Measurements from ENCODE around the gene HSF4.

The HSF4 gene

DNA sequence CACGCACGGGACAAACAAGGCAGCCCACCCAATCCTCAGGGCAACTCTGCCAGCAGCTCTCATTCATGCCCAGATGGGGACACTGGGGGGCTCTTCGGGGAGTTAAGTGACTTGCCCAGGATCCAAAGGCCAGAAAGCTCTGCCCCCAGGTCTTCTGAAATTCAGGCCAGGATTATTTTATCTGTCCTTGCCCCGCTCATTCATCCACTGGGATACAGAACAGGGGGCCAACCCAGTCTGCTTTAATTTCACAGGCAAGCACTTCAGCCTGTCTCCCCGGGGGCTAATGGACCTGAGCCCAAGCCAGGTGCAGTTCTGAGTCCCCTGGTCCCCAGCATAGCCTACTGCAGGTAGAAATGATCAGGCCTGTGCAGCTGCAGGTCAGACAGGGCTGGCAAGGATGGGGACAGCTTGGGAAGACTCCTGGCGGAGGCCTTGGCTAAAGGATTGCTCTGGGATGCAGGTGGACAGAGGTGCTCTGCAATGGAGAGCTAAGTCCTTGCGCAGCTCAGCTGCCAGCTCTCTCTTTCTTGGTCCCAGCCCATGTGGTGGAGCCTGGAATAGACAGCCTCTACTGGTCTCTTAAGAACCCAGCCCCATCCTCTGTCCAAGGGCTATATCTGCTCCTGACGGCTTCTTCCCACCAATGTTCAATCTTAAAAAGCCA lies 13.0 kb upstream of the HSF4 start:
- H3K36me3 ChIP-seq (ENCODE audit: insufficient read depth, low read depth, low read length), result peaks cover 21% of the 10 kb centered on the region; the same call in 1 of the 2 replicates
- peak overlapping the region; percentile 65; the same call in 1 of the 2 replicates for H3K9ac ChIP-seq (ENCODE audit: low read depth, low read length)
- no peaks in the 10 kb centered on the region for H3K9me3 ChIP-seq (ENCODE audit: insufficient read depth, low read depth, low read length)
- H3K27me3 ChIP-seq (ENCODE audit: insufficient read depth, low read length), result peaks cover 79% of the 10 kb centered on the region
- peaks cover 4% of the 10 kb centered on the region; the same call in 1 of the 2 replicates for H3K4me1 ChIP-seq (ENCODE audit: insufficient read depth, low read length)
- peak overlapping the region; percentile 79 for H3K4me3 ChIP-seq (ENCODE audit: low read length)
- no peak overlapping the region for H3K27ac ChIP-seq (ENCODE audit: low read length)

GRCh38 chr16:67154578-67155294 lies 9.8 kb upstream of the HSF4 start:
- peak overlapping the region; percentile 52; the same call in 1 of the 2 replicates for H3K4me3 ChIP-seq (ENCODE audit: low read length)
- peaks cover 100% of the 10 kb centered on the region for H3K27me3 ChIP-seq (ENCODE audit: insufficient read depth, low read length)

DNA sequence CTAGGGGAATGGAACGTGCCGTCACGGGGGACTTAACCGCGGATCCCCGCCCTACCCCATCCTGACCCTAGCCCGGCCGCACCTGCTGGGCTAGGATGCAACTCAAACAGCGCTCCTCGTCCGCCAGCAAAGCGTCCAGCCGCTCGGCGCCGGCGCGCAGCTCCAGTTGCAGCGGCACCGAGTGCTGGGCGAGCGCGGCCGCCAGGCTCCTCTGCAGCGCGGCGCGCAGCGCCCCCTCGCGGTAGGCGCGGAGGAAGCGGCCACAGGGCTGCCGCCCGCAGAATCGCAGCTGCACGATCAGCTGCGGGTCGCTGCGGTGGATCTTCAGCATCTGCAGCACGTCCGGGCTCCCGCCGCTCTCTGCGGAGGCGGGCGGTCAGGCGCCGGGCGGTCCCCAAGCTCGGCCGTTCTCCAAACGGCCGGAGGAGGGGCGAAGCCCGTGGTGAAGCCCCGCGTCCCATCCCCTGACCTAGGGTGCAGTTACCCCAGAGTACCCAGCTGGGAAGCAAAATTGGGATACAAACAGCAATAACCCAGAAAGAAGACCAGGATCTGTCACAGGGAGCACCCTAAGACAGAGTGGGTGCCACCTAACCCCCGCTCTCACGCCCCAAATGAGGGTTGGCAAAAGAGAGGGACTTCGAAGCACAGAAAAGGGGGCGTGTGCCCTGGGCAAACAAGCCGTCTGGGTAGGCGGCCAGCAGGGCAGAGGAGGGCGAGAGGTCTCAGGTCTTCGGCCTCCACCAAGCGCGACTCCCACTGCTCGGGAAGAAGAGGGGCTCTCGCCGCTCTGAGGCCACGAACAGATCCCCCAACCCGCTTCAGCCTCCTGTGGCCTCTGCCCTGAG lies 9.0 kb upstream of the HSF4 start:
- H3K9ac ChIP-seq (ENCODE audit: low read depth, low read length), result no peak overlapping the region
- peaks cover 100% of the 10 kb centered on the region for H3K27me3 ChIP-seq (ENCODE audit: insufficient read depth, low read length)
- H3K4me1 ChIP-seq (ENCODE audit: insufficient read depth, low read length), result peaks cover 4% of the 10 kb centered on the region; the same call in 1 of the 2 replicates
- H3K4me3 ChIP-seq (ENCODE audit: low read length), result peak overlapping the region; percentile 52; the same call in 1 of the 2 replicates
- no peaks in the 10 kb centered on the region for H3K36me3 ChIP-seq (ENCODE audit: insufficient read depth, low read depth, low read length)
- H3K9me3 ChIP-seq (ENCODE audit: insufficient read depth, low read depth, low read length), result no peaks in the 10 kb centered on the region
- no peak overlapping the region for H3K27ac ChIP-seq (ENCODE audit: low read length)

More at GRCh38 chr16:67154578-67155294, 9.8 kb upstream of the HSF4 start:
- H3K9me3 ChIP-seq (ENCODE audit: insufficient read depth, low read depth, low read length), result no peaks in the 10 kb centered on the region
- peaks cover 4% of the 10 kb centered on the region; the same call in 1 of the 2 replicates for H3K4me1 ChIP-seq (ENCODE audit: insufficient read depth, low read length)
- no peak overlapping the region for H3K27ac ChIP-seq (ENCODE audit: low read length)
- H3K9ac ChIP-seq (ENCODE audit: low read depth, low read length), result no peak overlapping the region
- no peaks in the 10 kb centered on the region for H3K36me3 ChIP-seq (ENCODE audit: insufficient read depth, low read depth, low read length)

DNA sequence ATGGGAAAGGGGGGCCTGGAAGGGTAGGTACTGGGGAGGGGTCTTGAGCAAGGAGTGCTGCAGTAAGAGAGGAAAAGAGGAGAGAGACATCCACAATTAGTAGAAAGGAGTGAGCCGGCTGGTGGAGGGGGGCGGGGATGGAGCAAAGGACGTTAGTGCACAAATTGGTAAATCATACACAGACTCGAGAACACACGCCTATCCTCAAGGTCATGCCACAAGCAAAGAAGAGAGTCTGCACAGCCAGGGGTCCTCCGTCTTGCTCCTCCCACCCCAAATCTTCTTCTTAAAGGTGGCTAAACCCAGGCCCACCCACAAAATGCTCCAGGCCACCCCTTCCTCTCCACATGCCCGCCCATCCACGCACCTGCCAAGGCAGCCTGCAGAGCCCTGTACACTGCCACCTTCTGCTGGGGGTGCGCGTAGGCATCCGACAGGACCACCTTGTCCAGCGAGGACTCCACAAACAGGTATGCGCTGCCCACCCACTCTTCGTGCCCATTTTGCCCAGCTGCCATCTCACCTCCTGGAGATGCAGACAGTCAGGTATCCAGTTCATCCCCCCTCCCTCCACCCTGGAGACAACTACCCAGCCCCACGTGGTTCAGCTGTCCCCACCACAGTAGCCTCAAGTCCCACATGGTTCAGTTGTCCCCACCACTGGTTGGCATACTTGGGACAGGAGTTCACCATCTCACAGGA lies 8.3 kb upstream of the HSF4 start:
- H3K27ac ChIP-seq (ENCODE audit: low read length), result no peak overlapping the region
- no peak overlapping the region for H3K9ac ChIP-seq (ENCODE audit: low read depth, low read length)
- no peak overlapping the region for H3K4me3 ChIP-seq (ENCODE audit: low read length)
- peaks cover 2% of the 10 kb centered on the region; the same call in 1 of the 2 replicates for H3K4me1 ChIP-seq (ENCODE audit: insufficient read depth, low read length)
- no peaks in the 10 kb centered on the region for H3K36me3 ChIP-seq (ENCODE audit: insufficient read depth, low read depth, low read length)
- no peaks in the 10 kb centered on the region for H3K9me3 ChIP-seq (ENCODE audit: insufficient read depth, low read depth, low read length)
- H3K27me3 ChIP-seq (ENCODE audit: insufficient read depth, low read length), result peaks cover 100% of the 10 kb centered on the region

DNA sequence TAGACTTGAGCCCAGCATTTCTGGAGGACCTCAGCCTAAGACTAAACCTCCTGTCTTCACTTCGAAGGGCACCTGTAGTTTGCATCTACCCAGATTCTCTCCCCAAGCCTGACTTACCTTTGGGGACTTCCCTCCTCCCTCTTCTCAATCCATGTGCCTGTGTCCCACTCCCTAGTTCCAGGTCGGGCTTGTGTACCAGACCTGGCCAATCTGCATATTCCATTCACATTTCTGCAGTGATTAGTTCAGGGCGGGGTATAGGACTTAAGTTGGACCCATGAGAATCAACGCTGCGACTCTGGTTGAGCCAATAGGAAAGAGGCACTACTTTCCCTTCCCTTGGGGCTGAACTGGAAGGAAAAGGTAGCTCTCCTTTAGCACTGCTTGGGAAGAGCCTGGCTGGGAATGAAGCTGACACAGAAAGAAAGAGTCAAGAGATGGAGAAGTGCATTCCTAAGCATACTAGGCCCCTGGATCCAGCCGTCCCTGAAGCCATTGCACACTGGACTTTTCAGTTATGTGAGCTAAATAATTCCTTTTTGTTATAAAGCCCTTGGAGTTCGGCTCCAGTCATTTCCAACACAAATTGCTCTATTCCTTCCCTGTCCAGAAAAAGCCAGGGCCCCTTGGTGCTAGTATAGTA lies 7.3 kb upstream of the HSF4 start:
- no peaks in the 10 kb centered on the region for H3K36me3 ChIP-seq (ENCODE audit: insufficient read depth, low read depth, low read length)
- H3K4me1 ChIP-seq (ENCODE audit: insufficient read depth, low read length), result no peaks in the 10 kb centered on the region
- H3K27ac ChIP-seq (ENCODE audit: low read length), result no peak overlapping the region
- peaks cover 100% of the 10 kb centered on the region for H3K27me3 ChIP-seq (ENCODE audit: insufficient read depth, low read length)
- H3K4me3 ChIP-seq (ENCODE audit: low read length), result no peak overlapping the region
- 0 out of 2 replicates have a peak, but pooled peaks cover under 1% of the 10 kb centered on the region for H3K9me3 ChIP-seq (ENCODE audit: insufficient read depth, low read depth, low read length)
- no peak overlapping the region for H3K9ac ChIP-seq (ENCODE audit: low read depth, low read length)

DNA sequence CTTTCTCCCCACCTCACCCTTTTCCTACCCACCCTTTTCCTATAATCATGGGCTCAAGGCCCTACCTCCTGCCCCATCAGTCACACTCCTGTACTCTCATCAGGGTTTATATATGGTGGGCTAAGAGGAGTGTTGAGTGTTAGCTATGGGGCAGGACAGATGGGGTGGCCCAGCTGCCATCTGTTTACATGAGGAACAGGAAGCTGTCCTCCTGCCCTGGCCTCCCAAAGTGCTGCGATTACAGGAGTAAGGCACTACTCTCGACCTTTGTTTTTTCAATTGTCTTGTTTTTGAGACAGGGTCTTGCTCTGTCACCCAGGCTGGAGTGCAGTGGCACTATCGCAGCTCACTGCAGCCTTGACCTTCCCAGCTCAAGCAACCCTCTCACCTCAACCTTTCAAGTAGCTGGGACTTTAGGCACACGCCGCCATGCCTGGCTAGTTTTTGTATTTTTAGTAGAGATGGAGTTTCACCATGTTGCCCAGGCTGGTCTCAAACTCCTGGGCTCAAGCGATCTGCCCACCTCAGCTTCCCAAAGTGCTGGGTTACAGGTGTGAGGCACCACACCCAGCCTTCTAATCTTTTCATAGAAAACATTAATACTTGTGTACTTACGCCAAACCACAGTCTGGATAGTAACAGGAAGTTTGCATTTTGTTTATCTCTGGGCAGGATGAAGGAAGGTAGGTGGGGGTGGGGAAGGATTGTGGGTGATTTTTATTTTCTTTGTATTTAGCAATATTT lies 6.5 kb upstream of the HSF4 start:
- peaks cover 100% of the 10 kb centered on the region for H3K27me3 ChIP-seq (ENCODE audit: insufficient read depth, low read length)
- H3K36me3 ChIP-seq (ENCODE audit: insufficient read depth, low read depth, low read length), result no peaks in the 10 kb centered on the region
- no peaks in the 10 kb centered on the region for H3K4me1 ChIP-seq (ENCODE audit: insufficient read depth, low read length)
- no peak overlapping the region for H3K27ac ChIP-seq (ENCODE audit: low read length)
- peaks cover 5% of the 10 kb centered on the region; the same call in 1 of the 2 replicates for H3K9me3 ChIP-seq (ENCODE audit: insufficient read depth, low read depth, low read length)
- H3K9ac ChIP-seq (ENCODE audit: low read depth, low read length), result no peak overlapping the region
- no peak overlapping the region for H3K4me3 ChIP-seq (ENCODE audit: low read length)

DNA sequence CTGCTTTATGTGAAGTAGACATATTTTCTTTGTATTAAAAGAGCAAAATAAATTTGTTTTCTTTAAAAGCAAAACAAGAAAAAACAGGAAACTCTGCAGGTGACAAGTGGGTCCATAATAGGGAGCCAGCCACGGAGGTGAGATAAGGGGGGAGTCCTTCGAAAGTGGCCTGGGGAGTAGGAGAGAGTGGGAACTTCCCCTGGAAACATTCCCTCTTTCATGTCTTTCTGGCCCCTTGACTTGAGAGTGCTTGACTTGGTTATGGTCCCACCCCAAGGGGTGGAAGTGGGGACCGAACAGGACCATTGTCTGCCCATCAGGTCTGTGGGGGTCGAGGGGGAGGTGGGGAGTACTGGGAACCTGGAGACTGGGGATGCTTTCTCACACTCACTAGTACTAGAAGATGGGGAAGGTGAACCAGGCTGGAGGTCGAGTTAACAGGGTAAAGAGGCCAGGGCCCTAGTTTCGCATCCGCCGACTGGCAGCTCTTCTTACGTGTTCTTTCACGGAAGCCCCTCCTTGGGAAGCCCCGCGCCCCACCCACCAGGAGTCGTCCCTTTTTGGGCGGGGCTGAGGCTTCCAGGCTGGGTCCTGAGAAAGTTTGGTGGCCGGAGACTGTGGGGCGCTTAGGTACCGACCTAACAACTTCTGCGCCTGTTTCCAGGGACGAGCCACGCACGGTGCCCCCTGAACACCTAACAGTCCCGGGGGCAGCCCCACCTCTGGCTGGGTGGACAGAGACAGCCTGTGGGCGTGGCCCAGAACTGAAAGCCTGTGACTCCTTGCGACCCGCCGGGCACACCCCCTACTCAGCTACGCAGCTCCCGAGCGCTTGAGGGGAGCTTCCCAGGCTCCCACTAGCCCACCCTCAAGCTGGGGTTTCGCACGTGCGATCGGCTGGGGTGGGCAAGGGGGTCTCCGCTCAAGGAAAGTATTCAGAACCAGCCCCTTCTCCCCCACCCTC lies 5.6 kb upstream of the HSF4 start:
- H3K36me3 ChIP-seq (ENCODE audit: insufficient read depth, low read depth, low read length), result no peaks in the 10 kb centered on the region
- H3K4me1 ChIP-seq (ENCODE audit: insufficient read depth, low read length), result no peaks in the 10 kb centered on the region
- H3K27me3 ChIP-seq (ENCODE audit: insufficient read depth, low read length), result peaks cover 100% of the 10 kb centered on the region
- H3K27ac ChIP-seq (ENCODE audit: low read length), result no peak overlapping the region
- peak overlapping the region; percentile 51 for H3K4me3 ChIP-seq (ENCODE audit: low read length)
- peaks cover 5% of the 10 kb centered on the region; the same call in 1 of the 2 replicates for H3K9me3 ChIP-seq (ENCODE audit: insufficient read depth, low read depth, low read length)
- H3K9ac ChIP-seq (ENCODE audit: low read depth, low read length), result no peak overlapping the region

- Histone ChIP-seq H3K27me3 (ENCODE audit: insufficient read depth, low read length) (peaks cover 100% of the 10 kb centered on the region), H3K27ac (ENCODE audit: low read length) (no peak overlapping the region), H3K9ac (ENCODE audit: low read depth, low read length) (no peak overlapping the region), H3K4me3 (ENCODE audit: low read length) (no peak overlapping the region), H3K4me1 (ENCODE audit: insufficient read depth, low read length) (no peaks in the 10 kb centered on the region), H3K9me3 (ENCODE audit: insufficient read depth, low read depth, low read length) (peaks cover 10% of the 10 kb centered on the region), H3K36me3 (ENCODE audit: insufficient read depth, low read depth, low read length) (no peaks in the 10 kb centered on the region)
Observed at GRCh38 chr16:67161595-67162058, 2.9 kb upstream of the HSF4 start.

GRCh38 chr16:67162506-67163163 lies 1.9 kb upstream of the HSF4 start:
- peaks cover 100% of the 10 kb centered on the region for H3K27me3 ChIP-seq (ENCODE audit: insufficient read depth, low read length)
- H3K27ac ChIP-seq (ENCODE audit: low read length), result no peak overlapping the region
- H3K9ac ChIP-seq (ENCODE audit: low read depth, low read length), result no peak overlapping the region
- H3K36me3 ChIP-seq (ENCODE audit: insufficient read depth, low read depth, low read length), result no peaks in the 10 kb centered on the region
- H3K4me3 ChIP-seq (ENCODE audit: low read length), result peak overlapping the region; percentile 42; the same call in 1 of the 2 replicates
- peaks cover 10% of the 10 kb centered on the region for H3K9me3 ChIP-seq (ENCODE audit: insufficient read depth, low read depth, low read length)
- no peaks in the 10 kb centered on the region for H3K4me1 ChIP-seq (ENCODE audit: insufficient read depth, low read length)

Data from iPS-20b (cell line).